ENCODE measurements around the gene FBLN7.

DNA sequence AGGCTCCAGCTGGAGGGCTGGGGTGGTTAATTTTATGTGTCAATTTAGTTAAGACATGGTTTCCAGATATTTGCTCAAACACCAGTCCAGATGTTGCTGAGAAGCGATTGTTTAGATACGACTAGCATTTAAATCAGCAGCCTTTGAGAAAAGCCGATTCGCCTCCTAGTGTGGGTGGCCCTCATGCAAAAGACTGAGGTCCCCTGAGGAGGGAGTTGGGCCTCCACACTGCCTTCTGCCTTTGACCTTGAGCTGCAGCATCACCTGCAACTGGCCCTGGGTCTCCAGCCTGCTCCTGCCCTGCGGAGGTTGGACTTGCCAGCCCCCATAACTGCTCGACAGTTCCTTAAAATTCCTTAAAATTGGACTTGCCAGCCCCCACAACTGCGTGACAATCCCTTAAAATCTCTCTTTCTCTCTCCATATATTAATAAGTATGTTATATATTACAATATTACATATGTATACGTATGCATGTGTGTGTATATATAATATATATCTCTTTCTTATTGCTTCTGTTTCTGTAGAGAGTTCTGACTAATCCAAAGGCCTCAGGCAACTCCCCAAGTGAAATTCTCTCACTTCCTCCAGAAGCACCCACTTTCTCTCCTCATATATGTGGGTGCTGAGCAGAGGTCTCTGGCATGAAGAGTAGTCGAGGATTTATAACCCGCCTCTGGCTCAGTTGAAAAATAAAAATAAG lies 14.4 kb downstream of the FBLN7 start:
- TF ChIP-seq EZH2 (IDR thresholded peaks at IDR 0.05; ENCODE audit: insufficient read depth, poor library complexity, severe bottlenecking), result no peak
- no peak for TF ChIP-seq EZH2phosphoT487 (IDR thresholded peaks at IDR 0.05; ENCODE audit: insufficient read depth, low read depth)
